ENCODE measurements around the gene UMAD1. TPM values are rescaled to one million over a fixed set of nuclear protein-coding genes. Genes with fewer than 3 reads are reported as not detected.

The UMAD1 gene
- total RNA-seq, 2 donors from 2014 or later: 12.9 to 23.9 TPM

GRCh38 chr7:7662527-7662926 lies 22.0 kb downstream of the UMAD1 start:
- H3K27me3 ChIP-seq (replicated peaks; ENCODE audit: insufficient read depth): no peaks in the 10 kb centered on the region
- no peak overlapping the region for H3K4me3 ChIP-seq
- H3K27ac ChIP-seq: no peak overlapping the region
- H3K4me1 ChIP-seq (ENCODE audit: control insufficient read depth in 1 of 2, low read depth in 2 of 2): no peaks in the 10 kb centered on the region
- H3K9me3 ChIP-seq: peaks cover under 1% of the 10 kb centered on the region
- H3K36me3 ChIP-seq: no peaks in the 10 kb centered on the region
- no peak for DNase-seq (ENCODE audit: low spot score)
- TF ChIP-seq, protein P1, sequence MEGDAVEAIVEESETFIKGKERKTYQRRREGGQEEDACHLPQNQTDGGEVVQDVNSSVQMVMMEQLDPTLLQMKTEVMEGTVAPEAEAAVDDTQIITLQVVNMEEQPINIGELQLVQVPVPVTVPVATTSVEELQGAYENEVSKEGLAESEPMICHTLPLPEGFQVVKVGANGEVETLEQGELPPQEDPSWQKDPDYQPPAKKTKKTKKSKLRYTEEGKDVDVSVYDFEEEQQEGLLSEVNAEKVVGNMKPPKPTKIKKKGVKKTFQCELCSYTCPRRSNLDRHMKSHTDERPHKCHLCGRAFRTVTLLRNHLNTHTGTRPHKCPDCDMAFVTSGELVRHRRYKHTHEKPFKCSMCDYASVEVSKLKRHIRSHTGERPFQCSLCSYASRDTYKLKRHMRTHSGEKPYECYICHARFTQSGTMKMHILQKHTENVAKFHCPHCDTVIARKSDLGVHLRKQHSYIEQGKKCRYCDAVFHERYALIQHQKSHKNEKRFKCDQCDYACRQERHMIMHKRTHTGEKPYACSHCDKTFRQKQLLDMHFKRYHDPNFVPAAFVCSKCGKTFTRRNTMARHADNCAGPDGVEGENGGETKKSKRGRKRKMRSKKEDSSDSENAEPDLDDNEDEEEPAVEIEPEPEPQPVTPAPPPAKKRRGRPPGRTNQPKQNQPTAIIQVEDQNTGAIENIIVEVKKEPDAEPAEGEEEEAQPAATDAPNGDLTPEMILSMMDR (IDR thresholded peaks at IDR 0.05): no peak
- no peak for ATAC-seq (ENCODE audit: insufficient number of reproducible peaks, low FRiP score, low read depth)

GRCh38 chr7:7664291-7664690 lies 23.7 kb downstream of the UMAD1 start:
- Histone ChIP-seq H3K27me3 (replicated peaks; ENCODE audit: insufficient read depth) (no peaks in the 10 kb centered on the region), H3K4me3 (no peak overlapping the region), H3K9me3 (no peaks in the 10 kb centered on the region), H3K27ac (no peak overlapping the region), H3K4me1 (ENCODE audit: control insufficient read depth in 1 of 2, low read depth in 2 of 2) (no peaks in the 10 kb centered on the region), H3K36me3 (no peaks in the 10 kb centered on the region)
- ATAC-seq (ENCODE audit: insufficient number of reproducible peaks, low FRiP score, low read depth): no peak
- no peak for DNase-seq (ENCODE audit: low spot score)
- TF ChIP-seq, protein P1 (IDR thresholded peaks at IDR 0.05): no peak

DNA sequence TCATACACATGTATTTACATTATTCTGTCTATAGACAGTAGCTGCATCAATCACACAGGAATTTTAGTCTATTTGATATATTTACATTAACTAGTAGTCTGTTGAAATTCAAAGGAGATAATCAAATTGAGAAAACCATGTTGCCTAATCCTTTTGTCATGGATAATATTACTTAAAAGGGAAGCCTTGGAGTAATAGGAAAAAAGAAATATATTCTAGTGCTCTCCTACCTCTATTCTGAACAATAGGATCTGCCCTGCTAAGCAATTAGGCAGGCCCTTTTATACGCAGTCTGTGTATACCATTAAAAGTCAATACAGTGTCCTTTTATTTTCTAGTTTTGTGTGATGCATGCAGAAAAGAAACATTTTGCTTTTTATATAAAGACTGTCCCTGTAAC lies 24.5 kb downstream of the UMAD1 start:
- no peak overlapping the region for H3K27ac ChIP-seq
- no peaks in the 10 kb centered on the region for H3K9me3 ChIP-seq
- no peak for DNase-seq (ENCODE audit: low spot score)
- no peaks in the 10 kb centered on the region for H3K27me3 ChIP-seq (replicated peaks; ENCODE audit: insufficient read depth)
- H3K4me3 ChIP-seq: no peak overlapping the region
- H3K36me3 ChIP-seq: no peaks in the 10 kb centered on the region
- H3K4me1 ChIP-seq (ENCODE audit: control insufficient read depth in 1 of 2, low read depth in 2 of 2): peaks cover 0 to under 1% of the 10 kb centered on the region in 2 donors
- no peak for ATAC-seq (ENCODE audit: insufficient number of reproducible peaks, low FRiP score, low read depth)
- TF ChIP-seq, protein P1 (IDR thresholded peaks at IDR 0.05): no peak

DNA sequence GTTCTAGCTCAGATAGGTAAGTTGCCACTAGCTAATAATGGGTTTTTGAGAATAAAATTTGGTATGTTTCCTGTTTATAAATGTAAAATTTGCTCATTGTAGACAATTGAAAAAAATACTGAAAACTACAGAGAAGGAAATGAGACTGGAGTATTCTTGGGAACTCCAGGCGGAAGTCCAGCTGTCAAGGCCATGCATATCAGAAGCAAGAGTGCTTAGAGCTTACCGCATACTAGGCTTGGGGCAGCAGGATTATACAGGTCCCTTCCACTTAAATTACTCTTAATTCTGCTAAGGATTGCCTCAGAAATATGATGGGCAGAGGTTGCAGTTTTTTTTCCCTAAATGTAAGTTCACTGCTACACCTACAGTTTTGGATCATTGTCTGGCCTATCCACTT lies 26.6 kb downstream of the UMAD1 start:
- Histone ChIP-seq H3K36me3 (no peaks in the 10 kb centered on the region), H3K4me1 (ENCODE audit: control insufficient read depth in 1 of 2, low read depth in 2 of 2) (peaks cover 13 to 16% of the 10 kb centered on the region in 2 donors), H3K27me3 (replicated peaks; ENCODE audit: insufficient read depth) (no peaks in the 10 kb centered on the region), H3K27ac (no peak overlapping the region), H3K4me3 (no peak overlapping the region), H3K9me3 (no peaks in the 10 kb centered on the region)
- TF ChIP-seq, protein P1 (IDR thresholded peaks at IDR 0.05): no peak
- DNase-seq (ENCODE audit: low spot score): no peak
- ATAC-seq (ENCODE audit: insufficient number of reproducible peaks, low FRiP score, low read depth): no peak

- Histone ChIP-seq H3K36me3 (no peaks in the 10 kb centered on the region), H3K9me3 (no peaks in the 10 kb centered on the region), H3K4me3 (no peak overlapping the region), H3K27me3 (replicated peaks; ENCODE audit: insufficient read depth) (no peaks in the 10 kb centered on the region), H3K27ac (no peak overlapping the region), H3K4me1 (ENCODE audit: control insufficient read depth in 1 of 2, low read depth in 2 of 2) (peaks cover 15 to 24% of the 10 kb centered on the region in 2 donors)
- no peak for DNase-seq (ENCODE audit: low spot score)
- ATAC-seq (ENCODE audit: insufficient number of reproducible peaks, low FRiP score, low read depth): no peak
- TF ChIP-seq, protein P1 (IDR thresholded peaks at IDR 0.05): no peak
Measured at GRCh38 chr7:7668706-7669105, 28.2 kb downstream of the UMAD1 start.
